Measurements from ENCODE around the gene G6PC2.

The G6PC2 gene

DNA sequence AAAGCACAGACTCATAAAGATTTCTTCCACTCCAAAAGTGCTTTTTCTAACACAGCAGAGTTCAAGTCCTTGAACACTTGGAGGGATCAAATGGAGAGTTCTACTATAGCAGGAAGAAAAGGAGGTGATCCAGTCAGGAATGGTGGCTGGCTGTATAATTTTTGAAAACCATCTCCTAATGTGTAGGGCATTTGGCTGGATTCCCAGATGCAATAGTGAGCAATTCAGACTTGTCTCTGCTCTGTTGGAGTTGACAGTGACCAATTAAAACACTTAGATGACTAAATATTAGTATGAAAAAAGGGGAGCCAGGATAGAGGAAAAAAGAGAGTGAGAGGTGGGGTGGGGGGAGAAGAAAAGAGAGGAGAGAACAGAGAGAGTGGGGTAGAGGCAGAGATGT is 5.3 kb upstream of the G6PC2 start (continued):
- TF ChIP-seq, protein P1, sequence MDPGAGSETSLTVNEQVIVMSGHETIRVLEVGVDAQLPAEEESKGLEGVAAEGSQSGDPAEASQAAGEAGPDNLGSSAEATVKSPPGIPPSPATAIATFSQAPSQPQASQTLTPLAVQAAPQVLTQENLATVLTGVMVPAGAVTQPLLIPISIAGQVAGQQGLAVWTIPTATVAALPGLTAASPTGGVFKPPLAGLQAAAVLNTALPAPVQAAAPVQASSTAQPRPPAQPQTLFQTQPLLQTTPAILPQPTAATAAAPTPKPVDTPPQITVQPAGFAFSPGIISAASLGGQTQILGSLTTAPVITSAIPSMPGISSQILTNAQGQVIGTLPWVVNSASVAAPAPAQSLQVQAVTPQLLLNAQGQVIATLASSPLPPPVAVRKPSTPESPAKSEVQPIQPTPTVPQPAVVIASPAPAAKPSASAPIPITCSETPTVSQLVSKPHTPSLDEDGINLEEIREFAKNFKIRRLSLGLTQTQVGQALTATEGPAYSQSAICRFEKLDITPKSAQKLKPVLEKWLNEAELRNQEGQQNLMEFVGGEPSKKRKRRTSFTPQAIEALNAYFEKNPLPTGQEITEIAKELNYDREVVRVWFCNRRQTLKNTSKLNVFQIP (CRISPR knock-in tag; IDR thresholded peaks at IDR 0.05; ENCODE audit: borderline replicate concordance, low read depth) = no peak
- TF ChIP-seq ZNF8 (CRISPR knock-in tag; IDR thresholded peaks at IDR 0.05) = no peak

DNA sequence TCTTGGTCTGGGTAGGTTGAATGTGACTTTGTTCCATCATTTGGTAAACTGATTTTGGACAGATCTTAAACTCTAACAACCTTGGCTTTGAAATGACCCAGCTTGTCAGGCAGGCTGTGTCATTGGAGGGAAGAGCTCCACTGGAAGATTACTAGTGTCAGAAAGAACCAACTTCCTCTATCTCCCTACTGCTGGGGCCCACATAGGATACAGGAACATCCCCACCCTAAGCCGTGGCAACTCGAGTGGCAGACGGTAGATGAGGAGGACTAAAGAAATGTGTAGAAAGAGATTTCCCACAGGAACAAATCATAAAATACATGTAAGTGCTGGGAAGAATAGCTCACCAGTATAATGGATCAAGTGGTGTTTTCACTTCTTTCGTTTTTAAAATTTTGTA is 4.3 kb upstream of the G6PC2 start:
- no peak for TF ChIP-seq ZFP30 (CRISPR knock-in tag; IDR thresholded peaks at IDR 0.05)
- TF ChIP-seq, protein P2, sequence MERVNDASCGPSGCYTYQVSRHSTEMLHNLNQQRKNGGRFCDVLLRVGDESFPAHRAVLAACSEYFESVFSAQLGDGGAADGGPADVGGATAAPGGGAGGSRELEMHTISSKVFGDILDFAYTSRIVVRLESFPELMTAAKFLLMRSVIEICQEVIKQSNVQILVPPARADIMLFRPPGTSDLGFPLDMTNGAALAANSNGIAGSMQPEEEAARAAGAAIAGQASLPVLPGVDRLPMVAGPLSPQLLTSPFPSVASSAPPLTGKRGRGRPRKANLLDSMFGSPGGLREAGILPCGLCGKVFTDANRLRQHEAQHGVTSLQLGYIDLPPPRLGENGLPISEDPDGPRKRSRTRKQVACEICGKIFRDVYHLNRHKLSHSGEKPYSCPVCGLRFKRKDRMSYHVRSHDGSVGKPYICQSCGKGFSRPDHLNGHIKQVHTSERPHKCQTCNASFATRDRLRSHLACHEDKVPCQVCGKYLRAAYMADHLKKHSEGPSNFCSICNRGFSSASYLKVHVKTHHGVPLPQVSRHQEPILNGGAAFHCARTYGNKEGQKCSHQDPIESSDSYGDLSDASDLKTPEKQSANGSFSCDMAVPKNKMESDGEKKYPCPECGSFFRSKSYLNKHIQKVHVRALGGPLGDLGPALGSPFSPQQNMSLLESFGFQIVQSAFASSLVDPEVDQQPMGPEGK (CRISPR knock-in tag; IDR thresholded peaks at IDR 0.05; ENCODE audit: borderline replicate concordance) = no peak
- TF ChIP-seq, protein P3, sequence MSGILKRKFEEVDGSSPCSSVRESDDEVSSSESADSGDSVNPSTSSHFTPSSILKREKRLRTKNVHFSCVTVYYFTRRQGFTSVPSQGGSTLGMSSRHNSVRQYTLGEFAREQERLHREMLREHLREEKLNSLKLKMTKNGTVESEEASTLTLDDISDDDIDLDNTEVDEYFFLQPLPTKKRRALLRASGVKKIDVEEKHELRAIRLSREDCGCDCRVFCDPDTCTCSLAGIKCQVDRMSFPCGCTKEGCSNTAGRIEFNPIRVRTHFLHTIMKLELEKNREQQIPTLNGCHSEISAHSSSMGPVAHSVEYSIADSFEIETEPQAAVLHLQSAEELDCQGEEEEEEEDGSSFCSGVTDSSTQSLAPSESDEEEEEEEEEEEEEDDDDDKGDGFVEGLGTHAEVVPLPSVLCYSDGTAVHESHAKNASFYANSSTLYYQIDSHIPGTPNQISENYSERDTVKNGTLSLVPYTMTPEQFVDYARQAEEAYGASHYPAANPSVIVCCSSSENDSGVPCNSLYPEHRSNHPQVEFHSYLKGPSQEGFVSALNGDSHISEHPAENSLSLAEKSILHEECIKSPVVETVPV (CRISPR knock-in tag; IDR thresholded peaks at IDR 0.05) = no peak
- no peak for TF ChIP-seq TOX (CRISPR knock-in tag; IDR thresholded peaks at IDR 0.05; ENCODE audit: borderline replicate concordance)
- TF ChIP-seq ESRRG (CRISPR knock-in tag; IDR thresholded peaks at IDR 0.05) = no peak
- no peak for ATAC-seq

DNA sequence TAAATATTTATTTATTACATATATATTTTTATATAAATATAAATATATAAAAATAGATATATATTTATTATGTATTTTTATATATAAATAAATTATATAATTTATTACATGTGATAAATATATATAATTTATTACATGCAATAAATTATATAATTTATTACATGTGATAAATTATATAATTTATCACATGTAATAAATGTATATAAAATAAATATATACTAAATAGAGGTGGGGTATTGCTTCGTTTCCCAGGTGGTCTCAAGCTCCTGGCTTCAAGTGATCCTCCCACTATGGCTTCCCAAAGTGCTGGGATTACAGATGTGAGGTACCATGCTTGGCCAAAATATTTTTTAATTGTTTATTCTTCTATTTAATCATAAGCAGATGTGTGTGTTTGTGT is 3.6 kb upstream of the G6PC2 start:
- TF ChIP-seq, protein P4, sequence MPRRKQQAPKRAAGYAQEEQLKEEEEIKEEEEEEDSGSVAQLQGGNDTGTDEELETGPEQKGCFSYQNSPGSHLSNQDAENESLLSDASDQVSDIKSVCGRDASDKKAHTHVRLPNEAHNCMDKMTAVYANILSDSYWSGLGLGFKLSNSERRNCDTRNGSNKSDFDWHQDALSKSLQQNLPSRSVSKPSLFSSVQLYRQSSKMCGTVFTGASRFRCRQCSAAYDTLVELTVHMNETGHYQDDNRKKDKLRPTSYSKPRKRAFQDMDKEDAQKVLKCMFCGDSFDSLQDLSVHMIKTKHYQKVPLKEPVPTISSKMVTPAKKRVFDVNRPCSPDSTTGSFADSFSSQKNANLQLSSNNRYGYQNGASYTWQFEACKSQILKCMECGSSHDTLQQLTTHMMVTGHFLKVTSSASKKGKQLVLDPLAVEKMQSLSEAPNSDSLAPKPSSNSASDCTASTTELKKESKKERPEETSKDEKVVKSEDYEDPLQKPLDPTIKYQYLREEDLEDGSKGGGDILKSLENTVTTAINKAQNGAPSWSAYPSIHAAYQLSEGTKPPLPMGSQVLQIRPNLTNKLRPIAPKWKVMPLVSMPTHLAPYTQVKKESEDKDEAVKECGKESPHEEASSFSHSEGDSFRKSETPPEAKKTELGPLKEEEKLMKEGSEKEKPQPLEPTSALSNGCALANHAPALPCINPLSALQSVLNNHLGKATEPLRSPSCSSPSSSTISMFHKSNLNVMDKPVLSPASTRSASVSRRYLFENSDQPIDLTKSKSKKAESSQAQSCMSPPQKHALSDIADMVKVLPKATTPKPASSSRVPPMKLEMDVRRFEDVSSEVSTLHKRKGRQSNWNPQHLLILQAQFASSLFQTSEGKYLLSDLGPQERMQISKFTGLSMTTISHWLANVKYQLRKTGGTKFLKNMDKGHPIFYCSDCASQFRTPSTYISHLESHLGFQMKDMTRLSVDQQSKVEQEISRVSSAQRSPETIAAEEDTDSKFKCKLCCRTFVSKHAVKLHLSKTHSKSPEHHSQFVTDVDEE (CRISPR knock-in tag; IDR thresholded peaks at IDR 0.05) = no peak
- no peak for TF ChIP-seq ISL1 (CRISPR knock-in tag; IDR thresholded peaks at IDR 0.05)
- TF ChIP-seq ESRRG (CRISPR knock-in tag; IDR thresholded peaks at IDR 0.05) = no peak
- TF ChIP-seq TCF4 (CRISPR knock-in tag; IDR thresholded peaks at IDR 0.05; ENCODE audit: borderline replicate concordance) = no peak
- TF ChIP-seq, protein P1 (CRISPR knock-in tag; IDR thresholded peaks at IDR 0.05; ENCODE audit: borderline replicate concordance, low read depth) = no peak
- no peak for TF ChIP-seq ZNF8 (CRISPR knock-in tag; IDR thresholded peaks at IDR 0.05)
- TF ChIP-seq, protein P2 (CRISPR knock-in tag; IDR thresholded peaks at IDR 0.05; ENCODE audit: borderline replicate concordance) = no peak
- TF ChIP-seq CSDC2 (CRISPR knock-in tag; IDR thresholded peaks at IDR 0.05) = no peak
- TF ChIP-seq GLIS3 (CRISPR knock-in tag; IDR thresholded peaks at IDR 0.05) = no peak
- no peak for TF ChIP-seq ZFP30 (CRISPR knock-in tag; IDR thresholded peaks at IDR 0.05)
- TF ChIP-seq ARNTL (CRISPR knock-in tag; IDR thresholded peaks at IDR 0.05; ENCODE audit: borderline replicate concordance, low read depth) = no peak
- no peak for TF ChIP-seq SNAI2 (CRISPR knock-in tag; IDR thresholded peaks at IDR 0.05)
- TF ChIP-seq OSR1 (CRISPR knock-in tag; IDR thresholded peaks at IDR 0.05) = no peak
- TF ChIP-seq, protein P3 (CRISPR knock-in tag; IDR thresholded peaks at IDR 0.05) = no peak
- no peak for TF ChIP-seq PPARA (CRISPR knock-in tag; IDR thresholded peaks at IDR 0.05; ENCODE audit: borderline replicate concordance)
- TF ChIP-seq ZC3H10 (CRISPR knock-in tag; IDR thresholded peaks at IDR 0.05) = no peak
- TF ChIP-seq TOX (CRISPR knock-in tag; IDR thresholded peaks at IDR 0.05; ENCODE audit: borderline replicate concordance) = no peak
- no peak for TF ChIP-seq ZNF565 (CRISPR knock-in tag; conservative IDR thresholded peaks at IDR 0.05; ENCODE audit: low read depth)
- no peak for TF ChIP-seq ZFP3 (CRISPR knock-in tag; IDR thresholded peaks at IDR 0.05)
- no peak for TF ChIP-seq RARB (CRISPR knock-in tag; IDR thresholded peaks at IDR 0.05)
- no peak for ATAC-seq
